C4-2B (cell line): Measurements from ENCODE around the gene AZIN2.

Experiments
- ZFX ChIP-seq: fragments of 450-650 bp; IDR thresholded peaks from 2 replicates; pipeline ENCODE4 v1.6.1; 2017
- TF ChIP-seq, protein P1 (sequence below): fragments of 450-650 bp; conservative IDR thresholded peaks from 2 replicates; pipeline ENCODE4 v1.5.1; 2017; ENCODE audit warnings: mild to moderate bottlenecking

DNA sequence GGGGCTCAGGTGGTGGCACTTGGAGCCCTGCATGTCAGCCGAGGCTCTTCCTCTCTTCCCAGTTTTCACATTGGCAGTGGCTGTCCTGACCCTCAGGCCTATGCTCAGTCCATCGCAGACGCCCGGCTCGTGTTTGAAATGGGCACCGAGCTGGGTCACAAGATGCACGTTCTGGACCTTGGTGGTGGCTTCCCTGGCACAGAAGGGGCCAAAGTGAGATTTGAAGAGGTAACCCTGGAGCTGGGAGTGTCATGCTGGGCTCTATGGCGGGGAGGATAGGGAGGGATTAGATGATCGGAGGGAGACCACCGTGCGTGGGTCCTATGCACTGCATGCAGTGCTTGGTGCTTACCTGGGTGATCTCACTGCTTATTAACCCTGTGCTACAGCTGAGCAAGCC is 13.5 kb downstream of the AZIN2 start:
- TF ChIP-seq, protein P1, sequence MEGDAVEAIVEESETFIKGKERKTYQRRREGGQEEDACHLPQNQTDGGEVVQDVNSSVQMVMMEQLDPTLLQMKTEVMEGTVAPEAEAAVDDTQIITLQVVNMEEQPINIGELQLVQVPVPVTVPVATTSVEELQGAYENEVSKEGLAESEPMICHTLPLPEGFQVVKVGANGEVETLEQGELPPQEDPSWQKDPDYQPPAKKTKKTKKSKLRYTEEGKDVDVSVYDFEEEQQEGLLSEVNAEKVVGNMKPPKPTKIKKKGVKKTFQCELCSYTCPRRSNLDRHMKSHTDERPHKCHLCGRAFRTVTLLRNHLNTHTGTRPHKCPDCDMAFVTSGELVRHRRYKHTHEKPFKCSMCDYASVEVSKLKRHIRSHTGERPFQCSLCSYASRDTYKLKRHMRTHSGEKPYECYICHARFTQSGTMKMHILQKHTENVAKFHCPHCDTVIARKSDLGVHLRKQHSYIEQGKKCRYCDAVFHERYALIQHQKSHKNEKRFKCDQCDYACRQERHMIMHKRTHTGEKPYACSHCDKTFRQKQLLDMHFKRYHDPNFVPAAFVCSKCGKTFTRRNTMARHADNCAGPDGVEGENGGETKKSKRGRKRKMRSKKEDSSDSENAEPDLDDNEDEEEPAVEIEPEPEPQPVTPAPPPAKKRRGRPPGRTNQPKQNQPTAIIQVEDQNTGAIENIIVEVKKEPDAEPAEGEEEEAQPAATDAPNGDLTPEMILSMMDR, result no peak
- no peak for TF ChIP-seq ZFX
